Stimulated activated naive CD4-positive, alpha-beta T cell (primary cell): ENCODE measurements around the gene LEPROT.

Experiments
- DNase-seq, 6 experiments: peaks; one replicate each; lab custom pipeline; 2025; lab: John Stamatoyannopoulos, UW

LEPROT gene

GRCh38 chr1:65477414-65478378, 57.2 kb downstream of the LEPROT start:
- no peak for DNase-seq

GRCh38 chr1:65478379-65479026, 58.0 kb downstream of the LEPROT start:
- no peak for DNase-seq

- no peak for DNase-seq
Observed at GRCh38 chr1:65479554-65480204, 59.2 kb downstream of the LEPROT start.

DNA sequence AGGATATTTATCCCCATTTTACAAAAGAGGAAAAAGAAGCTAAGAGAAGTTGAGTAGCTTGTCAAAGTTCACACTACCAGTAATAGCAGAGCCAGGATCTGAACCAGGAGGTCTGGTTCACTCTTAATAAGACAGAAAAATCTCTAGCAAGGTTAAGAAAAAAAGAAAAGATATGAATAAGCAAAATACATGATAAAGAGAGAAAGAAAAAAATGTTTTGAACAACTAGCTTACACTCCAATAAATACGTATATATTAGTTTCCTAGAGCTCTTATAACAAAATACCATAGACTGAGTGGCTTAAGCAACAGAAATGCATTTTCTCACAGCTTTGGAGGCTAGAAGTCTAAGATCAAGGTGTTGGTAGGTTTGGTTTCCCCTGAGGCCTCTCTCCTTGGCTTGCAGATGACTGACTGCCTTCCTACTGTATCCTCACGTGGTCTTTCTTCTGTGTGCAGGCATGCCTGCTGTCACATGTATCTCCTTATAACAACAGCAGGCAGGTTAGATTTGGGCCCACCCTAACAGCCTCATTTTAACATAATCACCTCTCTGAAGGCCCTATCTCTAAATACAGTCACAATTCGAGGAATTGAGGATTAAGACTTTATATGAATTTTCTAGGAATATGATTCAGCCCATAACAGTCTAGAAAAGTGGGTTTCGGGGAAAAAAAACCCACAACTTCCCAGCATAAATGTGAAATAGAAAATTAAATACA, 60.4 kb downstream of the LEPROT start:
- no peak for DNase-seq

DNA sequence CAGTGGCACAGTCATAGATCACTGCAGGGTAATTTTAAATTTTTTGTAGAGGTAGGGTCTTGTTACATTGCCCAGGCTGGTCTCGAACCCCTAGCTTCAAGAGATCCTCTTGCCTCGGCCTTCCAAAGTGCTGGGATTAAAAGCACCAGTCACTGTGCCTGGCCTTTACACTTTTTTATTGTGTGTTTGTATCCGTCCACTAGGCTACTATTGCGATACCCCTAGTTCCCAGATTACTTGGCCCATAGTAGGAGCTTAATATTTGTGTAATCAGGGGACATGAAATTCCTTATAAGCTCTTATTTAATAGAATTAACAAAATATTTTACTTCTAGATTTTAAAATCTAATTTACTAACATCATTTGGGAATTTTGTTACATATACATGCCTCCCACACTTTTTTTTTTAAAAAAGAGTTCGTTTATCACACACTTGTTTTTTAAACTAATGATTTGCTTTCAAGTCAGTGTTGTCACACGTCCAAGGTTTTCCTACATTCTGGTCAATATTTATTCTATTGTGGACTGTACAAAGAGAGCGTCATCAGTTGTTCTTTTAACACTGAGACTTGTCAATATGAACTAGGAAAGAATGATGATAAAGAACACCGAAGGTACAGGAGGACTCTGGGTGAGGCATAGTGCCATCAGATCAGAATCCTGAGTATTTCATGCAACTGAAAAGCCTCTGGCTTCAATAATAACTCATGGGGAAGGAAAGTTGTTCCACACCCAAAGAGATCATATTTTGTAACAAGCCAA, 63.7 kb downstream of the LEPROT start:
- no peak for DNase-seq
